GM21515 (cell line): ENCODE data around the gene CACNA1C.
"Not testable (repeated sequence)": the region's sequence is repeated elsewhere in the genome, so short reads cannot be mapped to it uniquely, and the experiment has no call there.

Experiments
- ATAC-seq: cut with Tn5 transposase; IDR thresholded peaks from one replicate; pipeline ENCODE4 v1.9.1; 2021; ENCODE audit not compliant: unreplicated experiment

The CACNA1C gene

DNA sequence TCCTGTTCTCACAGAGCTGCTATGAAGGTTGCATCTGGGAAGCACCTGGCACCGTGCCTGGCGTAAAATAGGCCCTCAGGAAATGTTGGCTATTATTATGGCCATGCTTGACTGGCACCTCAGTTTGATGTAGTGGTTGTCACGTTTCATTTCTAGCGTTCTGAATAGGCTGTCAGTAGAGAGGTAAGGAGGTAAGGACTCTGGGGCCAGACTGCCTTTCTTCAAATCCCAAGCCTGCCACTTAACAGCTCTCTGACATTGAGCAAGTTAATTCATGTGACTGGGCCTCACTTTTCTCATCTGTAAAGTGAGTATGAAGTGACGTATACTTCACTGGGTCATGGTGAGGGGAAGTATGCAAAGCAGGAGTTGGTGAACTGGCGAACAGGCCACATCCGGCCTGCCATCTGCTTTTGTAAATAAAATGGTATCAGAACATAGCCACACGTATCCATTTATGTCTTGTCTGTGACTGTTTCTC is 196.2 kb downstream of the CACNA1C start:
- ATAC-seq, result peak; percentile 72

DNA sequence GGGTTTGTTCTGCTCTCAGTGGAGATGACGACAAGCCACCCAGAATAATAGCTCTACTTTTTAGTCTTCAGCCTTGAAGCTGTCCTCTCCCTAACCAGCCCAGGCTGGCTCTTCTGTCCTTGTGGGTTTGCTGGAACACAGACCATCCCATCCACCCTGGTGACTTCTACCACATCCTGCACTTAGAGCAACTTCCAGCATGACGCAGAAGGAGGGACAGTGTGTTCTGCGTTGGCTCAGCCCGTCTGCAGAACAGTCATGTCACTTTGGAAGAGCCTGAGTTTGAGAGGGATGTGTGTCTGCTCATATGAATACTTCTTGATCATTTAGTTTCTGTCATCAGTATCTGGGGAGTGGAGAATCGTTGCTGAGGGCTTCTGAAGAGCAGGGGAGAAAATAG is 198.0 kb downstream of the CACNA1C start:
- no peak for ATAC-seq

DNA sequence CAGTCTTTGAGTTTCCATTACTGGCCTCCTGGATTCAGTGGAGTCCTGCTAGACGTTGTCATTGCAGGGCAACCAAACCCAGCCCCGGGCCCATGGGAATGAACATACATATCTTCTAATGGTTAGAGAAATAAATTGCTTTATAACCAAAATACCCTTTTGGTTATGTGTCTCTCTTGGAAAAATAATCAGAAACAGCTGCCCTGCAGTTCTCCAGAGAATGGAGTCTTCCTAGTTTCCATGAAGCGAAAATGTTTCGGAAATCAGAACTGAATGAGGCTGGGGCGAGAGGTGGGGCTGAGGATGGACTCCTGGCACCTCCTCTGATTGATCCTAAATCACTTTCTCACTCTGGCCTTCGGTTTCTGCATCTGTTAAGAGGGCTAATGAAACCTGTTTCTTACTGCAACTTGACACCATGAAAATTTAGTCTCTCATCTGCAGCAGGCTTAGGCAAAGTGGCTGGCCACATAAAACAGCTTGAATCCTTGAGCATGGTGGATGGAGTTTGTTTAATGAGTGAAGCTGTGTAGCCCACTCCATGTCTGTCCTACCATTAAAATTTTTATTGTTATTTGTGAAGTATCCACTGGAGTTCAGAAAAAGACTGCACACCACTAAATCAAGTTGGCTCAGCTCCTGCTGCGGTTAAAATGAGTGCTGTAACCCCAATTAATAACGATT is 198.9 kb downstream of the CACNA1C start:
- ATAC-seq, result no peak

DNA sequence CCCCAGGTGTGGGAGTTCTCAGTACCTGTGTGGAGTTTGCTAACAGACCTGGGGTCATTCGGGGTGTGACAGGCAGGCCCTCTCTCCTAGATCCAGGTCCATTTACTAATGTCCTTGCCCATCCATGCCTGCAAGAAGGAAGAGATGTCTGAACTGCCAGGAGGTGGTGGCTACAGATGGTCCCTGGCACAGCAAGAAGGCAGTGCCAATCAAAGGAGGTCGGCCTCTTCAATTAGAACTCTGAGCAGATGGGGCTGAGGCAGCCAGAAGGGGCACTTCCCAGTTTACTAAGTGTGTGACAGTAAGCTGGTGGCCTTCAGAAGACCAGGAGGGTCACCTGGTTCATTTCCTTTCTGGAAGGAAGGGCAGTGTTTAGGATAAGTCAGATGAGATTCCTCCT is 202.5 kb downstream of the CACNA1C start:
- no peak for ATAC-seq

DNA sequence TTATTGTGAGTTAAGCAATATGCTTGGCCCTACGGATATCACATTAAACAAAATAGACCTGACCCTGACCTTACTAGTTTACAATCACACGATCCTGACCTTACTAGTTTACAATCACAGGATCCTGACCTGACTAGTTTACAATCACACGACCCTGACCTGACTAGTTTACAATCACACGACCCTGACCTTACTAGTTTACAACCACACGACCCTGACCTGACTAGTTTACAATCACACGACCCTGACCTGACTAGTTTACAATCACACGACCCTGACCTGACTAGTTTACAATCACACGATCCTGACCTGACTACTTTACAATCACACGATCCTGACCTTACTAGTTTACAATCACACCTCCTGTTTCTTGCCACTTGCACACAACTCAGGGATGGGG is 202.9 kb downstream of the CACNA1C start:
- not testable (repeated sequence) for ATAC-seq

DNA sequence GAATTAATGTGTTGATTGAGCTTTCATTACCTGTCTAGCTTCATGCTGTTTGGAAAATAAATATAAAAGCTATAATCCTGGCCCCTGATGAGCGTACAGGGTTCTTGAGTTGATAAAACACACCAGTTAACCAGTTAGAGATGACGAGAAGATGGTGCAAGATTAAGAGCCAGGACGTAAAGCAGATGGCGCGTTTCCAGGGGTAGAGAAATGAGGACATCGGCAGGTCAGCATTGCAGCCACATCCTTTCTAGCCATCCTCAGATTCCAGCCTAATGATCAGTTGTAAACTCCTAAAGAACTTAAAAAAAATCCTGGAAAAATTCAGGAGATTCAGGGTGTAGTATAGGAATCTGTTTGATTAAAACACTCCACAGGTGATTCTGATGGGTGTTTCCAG is 203.7 kb downstream of the CACNA1C start:
- no peak for ATAC-seq

DNA sequence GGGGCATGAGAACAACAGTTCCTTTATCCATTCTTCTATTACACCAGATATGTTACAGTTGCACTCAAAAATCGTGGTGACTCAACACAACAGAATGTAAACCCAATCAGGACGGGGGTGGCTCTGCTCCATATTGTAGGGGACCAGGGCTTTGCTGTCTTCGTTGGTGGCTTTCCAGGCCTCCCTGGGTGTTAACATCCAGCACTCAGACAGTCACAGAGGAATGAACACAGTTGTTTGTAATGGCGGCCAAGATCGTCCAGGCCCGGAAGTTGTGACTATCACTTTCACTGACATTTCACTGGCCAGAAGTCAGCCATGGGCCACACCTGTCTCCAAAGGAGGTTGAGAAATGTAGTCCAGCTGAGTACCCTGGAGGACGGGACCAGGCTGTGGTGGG is 204.1 kb downstream of the CACNA1C start:
- ATAC-seq, result no peak

DNA sequence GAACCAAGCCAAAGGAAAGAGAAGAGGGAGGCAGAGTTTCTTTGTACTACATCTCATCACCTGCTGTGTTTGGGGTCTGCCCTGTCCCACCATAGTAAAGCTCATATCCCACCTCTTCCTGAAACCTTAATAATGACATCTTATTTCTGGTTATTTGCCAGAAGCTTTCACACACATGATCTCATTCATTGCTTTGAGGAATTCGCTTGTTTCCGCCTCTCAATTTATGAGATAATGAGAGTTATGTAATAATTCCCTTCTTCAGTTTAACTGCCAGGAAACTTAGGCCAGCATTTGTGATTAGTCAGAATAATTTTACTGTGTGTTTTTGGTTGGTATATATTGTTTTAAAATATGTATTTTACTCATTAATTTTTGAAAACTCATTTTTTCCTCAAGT is 205.2 kb downstream of the CACNA1C start:
- ATAC-seq, result no peak

DNA sequence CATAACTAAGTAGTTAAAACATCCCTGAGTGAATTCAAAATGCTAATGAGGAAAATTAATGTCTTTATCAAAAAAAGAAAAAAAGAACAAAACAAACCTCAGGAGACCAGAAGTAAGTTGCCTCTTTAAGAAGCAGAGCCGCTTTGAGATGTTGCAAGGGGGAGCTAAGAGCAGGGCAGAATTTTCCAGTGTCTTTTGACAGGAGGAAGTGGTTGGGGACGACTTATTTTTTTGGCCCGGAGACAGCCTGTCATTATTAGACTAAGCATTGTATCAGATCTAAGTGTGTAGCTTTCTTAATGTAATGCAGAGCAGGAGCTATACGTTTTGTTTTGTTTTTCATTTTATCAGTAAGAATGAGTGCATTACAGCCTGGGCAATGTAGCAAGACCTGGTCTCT is 206.6 kb downstream of the CACNA1C start:
- ATAC-seq, result no peak

DNA sequence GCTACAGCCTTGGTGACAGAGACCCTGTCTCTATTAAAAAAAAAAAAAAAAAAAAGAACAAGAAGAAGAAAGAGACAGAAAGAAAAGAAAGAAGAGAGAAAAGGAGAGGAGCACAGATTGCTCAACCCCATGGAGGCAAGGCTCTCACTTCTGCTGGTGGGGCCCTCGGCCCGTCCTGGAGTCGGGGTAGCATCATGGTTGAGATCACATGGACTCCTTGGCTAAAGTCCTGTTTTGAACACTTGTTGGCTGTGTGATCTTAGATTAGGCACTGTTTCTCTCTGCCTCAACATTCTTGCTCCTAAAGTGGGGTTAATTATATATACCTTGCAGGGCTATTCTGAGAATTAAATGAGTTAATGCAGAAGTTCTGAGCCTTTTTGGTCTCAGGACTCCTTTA is 207.7 kb downstream of the CACNA1C start:
- ATAC-seq, result no peak

DNA sequence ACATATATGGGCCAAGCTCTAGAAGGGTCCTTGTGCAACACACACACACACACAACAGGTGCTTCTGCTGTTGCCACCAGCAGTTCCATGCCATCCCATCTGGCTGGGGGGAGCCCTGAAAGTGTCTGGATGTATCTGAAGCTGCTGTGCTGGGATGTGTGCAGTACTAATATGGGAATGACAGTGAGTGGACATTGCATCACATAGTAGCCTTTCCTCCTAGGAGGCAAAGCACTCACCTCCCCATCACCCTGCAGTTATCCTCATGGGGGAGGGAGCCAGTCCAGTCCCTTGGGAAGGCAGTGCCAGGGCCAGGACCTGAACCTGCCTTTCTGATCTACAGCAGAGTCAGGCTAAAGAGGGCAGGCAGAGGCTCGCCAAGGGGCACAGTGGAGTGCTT is 208.9 kb downstream of the CACNA1C start:
- no peak for ATAC-seq

DNA sequence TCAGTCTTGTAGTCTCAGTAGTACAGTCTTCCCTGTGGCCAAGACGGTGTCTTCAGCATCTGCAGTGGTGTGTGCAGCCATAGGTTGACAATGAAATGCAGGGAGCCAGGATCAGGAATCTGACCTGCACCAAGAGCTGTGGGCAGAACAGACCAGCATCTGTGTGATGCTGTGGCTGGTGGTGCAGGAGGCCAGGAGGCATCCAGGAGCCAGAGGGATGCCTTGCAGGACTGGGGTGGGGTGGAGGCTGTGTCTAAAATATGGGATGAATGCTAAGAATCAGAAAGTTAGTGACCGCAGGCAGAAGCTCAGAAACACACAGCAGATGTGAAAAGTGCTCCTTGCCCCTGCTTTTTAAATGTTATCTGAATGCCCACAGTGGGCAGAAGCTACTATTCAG is 209.7 kb downstream of the CACNA1C start:
- ATAC-seq, result no peak

DNA sequence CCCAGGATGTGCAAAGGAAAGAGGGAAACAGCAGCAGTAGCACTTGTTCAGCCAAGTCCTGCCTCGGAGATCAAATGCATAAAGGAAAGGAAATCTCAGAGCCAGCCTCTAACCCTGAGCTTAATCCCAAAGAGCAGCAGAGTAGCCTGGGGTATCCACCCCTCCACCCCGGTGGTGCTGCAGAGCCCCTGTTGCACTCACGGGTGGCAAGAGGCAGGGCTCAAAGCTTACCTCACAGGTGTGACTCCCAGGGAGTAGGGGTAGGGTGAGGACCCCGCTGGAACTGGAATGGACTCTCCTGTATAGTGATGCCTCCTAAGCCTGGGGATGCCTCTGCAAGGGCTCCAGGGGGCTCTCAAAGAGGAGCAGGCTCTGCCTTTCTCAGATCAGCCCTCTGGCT is 211.1 kb downstream of the CACNA1C start:
- ATAC-seq, result no peak

DNA sequence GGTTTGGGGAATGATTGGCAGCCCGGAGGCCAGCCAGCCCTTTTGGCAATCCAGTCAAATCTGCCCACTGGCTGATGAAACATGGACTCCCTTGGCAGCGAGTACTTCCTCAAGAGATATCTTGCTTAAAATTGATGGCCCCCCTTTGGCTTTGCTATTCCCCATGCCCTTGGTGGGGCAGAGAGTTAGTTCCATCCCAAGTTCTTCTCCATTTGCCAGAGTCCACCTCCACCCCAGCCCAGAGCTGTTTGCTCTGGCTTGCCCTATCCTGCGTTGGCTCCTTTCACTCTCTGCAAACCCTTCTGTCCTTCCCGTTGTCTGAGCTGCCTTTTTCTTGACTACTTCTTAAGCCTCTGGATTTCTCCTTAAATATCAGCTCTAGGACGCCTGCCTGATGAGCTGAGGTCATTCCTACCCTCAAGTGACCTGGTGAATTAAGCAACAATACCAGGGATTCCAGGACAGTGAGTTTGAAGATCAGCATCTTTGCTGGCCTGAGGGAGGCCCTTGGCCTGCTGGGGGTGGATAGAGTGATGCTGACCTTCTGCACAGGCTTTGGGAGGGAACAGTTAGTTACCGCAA is 212.0 kb downstream of the CACNA1C start:
- no peak for ATAC-seq

DNA sequence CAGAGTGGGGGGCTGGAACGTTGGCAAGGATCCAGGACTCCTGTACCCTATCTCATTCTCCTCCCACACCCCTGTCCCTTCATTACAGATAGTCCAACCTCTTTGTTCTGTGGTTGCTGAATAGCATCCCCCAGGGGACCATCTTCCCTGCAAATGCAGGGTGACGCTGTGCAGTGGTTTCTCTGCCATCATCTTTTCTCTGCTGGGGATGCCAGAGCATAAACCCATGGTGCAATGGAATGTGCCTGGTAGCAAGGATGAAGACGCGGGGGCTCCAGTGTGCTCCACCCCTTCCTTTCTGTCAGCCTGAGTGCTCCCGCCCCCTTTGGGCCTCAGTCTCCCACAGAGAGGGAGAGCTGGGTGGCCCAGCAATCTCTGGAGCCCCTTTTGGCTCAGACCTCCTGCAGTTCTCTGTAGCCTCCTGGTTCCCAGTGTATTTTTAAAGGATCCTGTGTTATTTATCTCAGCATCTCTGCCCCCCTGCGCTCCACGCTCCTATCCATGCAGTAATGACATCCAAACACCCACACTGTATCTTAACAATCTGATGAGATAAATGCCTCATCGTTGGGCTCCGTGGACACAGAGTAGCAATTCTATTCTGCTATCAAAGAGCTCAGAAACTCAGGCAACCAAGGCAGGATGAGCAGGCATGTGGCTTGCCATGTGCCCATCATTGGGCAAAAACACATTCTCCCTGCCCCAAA is 212.8 kb downstream of the CACNA1C start:
- ATAC-seq, result no peak

DNA sequence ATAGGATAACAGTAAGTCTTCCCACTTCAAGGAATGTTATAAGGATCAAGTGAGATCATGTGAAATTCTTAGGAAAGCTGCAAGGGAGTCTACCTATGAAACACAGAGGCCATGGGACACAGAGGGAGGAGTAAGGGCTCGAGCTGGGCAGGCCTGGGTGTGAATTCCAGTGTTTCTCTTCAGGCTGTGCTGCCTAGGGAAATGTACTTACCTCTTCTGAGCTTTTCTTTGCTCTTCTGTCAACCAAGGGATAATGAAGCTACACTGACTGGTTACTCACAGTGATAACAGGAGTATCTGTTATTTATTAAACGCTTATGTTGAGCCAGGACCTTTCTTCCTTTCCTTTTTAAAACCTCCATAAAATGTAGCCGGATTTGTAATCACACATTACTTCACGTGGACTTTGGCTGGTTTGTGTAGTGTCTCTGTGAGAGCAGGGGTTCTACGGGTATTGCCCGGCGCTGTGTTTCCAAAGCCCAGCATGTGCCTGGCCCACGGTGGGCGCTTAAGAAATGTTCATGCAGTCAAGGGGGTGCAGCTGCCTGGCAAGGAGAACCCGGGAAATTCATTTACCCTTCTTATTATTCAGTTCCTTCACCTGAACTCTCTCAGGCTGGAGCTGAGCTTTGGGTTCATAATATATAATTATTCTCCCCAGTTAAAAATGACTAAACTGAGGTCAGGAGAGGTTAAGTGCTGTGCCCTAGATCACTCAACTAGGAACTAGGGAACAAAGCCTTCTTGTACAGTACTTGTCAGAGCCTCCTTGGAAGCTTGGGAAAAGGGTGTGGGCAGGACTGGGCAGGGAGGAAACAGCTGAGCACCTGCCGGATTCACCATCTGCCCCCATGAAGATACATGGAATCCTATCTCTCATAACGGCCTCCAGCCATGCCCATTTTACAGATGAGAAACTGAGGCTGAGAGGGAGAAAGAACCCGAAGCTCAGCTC is 214.2 kb downstream of the CACNA1C start:
- no peak for ATAC-seq

DNA sequence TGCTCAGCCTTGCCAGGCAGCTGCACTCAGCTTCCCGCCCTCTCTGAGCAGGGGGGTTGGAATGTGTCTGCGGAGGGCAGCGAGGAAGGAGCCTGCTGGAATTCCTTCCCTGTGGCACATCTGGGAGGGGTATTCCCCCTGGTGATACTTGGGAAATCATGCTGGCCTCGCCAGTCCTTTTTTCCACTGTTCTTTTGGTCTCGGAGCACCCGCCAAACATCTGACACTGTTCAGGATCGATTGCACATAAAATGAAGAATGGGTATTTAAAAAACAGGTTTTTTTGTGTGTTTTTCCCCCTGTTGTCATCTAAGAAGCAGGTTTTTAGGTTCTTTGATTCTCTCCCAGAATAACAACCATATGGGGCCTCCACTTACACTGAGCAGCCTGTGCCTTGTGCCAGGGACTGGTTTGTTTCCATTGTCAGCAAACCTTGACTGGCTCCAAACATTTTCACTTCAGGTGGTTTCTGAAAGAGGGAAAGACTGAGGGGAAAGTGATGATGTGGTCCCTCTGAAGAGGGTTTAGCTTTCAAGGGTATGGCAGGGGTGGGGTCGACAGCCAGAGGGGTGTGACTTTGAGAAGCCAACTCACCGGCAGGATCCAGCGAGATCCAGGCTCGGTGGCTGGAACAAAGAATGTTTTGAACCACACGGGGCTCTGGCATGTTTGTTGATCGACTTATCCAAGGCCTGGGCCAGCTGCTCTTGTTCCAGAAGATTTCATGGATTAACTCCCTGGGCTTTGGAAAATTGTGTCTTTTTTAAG is 215.1 kb downstream of the CACNA1C start:
- no peak for ATAC-seq

DNA sequence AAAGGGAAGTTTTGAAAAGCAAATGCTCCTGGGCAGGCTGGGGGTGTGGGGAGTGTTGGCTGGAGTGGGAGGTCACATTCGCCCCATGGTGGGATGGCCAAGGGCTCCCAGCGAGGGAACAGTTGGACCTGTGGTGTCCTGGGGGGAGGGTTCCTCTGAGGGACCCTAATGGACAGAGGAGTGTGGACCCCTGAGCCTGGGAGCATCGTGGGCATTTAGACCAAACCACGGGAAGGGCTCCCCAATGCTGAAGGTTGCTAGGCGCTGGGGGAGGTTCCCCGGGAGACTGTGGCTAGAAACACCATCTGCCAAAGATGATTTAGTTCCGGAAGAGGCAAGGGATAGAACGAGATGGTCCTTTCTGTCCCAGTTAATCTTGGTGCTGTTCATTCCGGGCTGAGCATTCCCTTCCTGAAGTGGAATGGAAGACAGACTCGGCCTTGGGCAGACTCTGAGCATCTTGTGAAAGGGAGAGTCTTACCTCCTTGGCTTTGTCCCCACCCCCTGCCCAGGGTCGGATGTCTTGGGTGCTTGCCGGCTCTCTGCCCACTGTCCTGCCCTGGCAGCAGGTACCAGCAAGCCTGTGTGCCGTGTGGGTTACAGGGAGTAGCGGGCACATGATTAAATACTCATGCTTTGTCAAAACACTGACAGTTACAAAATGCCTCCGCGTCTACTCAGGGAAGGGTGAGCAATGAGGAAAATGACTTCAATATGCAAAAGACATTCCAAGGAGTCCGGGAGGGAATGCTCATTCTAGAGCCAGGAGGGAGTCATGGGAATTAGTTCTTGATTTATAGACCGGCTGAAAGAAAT is 215.9 kb downstream of the CACNA1C start:
- ATAC-seq, result no peak

DNA sequence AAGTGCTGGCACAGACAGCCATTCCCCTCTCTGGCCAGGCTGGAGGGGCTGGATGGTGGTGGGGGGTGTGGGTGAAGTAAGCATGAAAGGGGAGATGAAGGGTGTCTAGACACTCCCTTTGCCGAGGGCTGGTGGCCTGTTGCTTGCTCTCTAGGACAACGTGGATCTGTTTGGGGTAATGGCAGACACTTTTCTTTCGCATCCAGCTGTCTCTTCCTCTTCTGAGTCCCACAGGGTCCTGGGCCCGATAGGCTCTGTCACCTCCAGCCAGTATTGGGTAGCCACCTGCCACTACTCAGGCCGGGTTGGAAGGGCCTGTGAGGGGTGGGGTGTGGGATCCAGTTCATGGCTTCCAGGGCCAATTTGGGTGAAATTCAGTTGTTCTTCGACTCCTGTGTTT is 218.1 kb downstream of the CACNA1C start:
- no peak for ATAC-seq

DNA sequence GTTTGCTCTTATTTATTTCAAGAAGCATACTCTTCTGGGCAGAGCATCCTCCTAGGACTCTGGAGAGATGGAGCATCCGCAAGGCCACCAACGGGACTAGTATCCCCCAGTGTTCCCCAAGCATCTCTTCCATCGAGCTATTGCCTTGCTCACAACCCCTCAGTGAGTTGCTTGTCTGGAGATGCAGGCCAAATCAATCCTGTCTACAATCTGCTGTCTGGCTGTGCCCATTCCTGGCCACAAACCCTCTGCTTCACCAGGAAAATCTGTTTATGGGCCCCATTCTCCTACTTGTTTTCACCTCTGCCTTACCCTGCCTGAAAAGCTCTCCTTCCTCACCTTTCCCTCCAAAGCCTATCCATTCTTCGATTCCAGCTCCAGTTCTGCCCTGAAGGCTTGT is 219.2 kb downstream of the CACNA1C start:
- no peak for ATAC-seq
